GM10266 (cell line): ENCODE results near the gene JUN.

Source experiments
- DNase-seq: peaks from one replicate; pipeline ENCODE4 v3.0.0; 2012; ENCODE audit errors: extremely low spot score
- TF ChIP-seq, protein P1 (sequence below): IDR thresholded peaks from 2 replicates; pipeline ENCODE4 v1.5.1; 2012; ENCODE audit warnings: mild to moderate bottlenecking, low read depth; ENCODE audit not compliant: control insufficient read depth, insufficient read depth; ENCODE audit errors: missing control alignments

Gene JUN

DNA sequence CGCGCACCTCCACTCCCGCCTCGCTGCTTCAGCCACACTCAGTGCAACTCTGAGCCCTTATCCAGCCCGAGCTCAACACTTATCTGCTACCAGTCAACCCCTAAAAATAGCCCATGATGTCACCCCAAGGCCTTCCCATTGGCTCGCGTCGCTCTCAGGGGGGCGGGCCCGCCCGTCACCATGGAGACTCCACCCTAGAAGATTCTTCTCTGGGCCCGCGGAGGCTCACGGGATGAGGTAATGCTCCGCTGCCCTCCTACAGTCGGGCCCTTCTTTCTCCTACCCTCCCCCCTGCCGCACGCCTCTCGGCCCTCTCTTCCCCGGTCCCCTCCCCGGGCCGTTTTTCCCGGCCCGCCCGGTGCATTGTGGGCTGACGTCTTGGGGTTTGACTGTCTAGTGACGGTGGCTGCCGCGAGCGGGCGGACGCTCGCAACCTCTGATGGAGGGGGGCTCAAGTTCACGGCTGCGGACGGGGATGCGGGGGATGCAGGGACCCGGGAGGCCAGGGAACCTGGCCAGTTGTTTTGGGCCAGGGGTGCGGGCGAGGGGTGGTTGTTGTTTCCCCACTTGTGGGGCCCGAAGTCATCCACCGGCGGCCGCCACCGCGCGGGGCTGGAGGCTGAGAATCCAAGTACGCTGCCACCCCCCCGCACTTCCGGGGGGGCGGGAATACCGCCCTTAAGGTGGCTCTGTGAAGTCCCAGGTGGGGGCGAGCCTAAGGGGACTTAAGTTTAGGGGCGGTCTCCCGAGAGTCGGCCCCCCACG is at the start of gene JUN:
JUN (minus strand) TSS at position 55 of the 765 bp plus-strand sequence. CDS start 977 bp downstream, outside the sequence.
- TF ChIP-seq, protein P1, sequence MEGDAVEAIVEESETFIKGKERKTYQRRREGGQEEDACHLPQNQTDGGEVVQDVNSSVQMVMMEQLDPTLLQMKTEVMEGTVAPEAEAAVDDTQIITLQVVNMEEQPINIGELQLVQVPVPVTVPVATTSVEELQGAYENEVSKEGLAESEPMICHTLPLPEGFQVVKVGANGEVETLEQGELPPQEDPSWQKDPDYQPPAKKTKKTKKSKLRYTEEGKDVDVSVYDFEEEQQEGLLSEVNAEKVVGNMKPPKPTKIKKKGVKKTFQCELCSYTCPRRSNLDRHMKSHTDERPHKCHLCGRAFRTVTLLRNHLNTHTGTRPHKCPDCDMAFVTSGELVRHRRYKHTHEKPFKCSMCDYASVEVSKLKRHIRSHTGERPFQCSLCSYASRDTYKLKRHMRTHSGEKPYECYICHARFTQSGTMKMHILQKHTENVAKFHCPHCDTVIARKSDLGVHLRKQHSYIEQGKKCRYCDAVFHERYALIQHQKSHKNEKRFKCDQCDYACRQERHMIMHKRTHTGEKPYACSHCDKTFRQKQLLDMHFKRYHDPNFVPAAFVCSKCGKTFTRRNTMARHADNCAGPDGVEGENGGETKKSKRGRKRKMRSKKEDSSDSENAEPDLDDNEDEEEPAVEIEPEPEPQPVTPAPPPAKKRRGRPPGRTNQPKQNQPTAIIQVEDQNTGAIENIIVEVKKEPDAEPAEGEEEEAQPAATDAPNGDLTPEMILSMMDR = no peak
- DNase-seq = peak; percentile 98

DNA sequence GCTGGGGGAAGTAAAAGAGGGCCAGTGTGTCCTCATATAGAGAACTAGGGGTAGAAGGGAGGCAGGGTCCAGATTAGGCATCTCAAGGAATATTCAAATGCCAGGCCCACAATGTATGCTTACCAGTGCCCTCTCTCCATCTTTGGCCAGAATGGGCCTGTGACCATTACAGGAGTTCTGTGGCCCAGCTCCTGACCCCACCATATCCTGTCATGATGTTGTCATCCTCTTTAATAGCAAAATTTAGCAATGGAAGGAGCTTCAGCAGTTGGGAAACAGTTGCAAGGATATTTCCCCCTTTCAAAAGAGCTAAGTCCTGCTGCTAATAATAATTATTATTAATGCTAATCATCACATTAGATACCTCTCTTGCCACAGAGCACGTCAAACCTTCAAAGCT is 49.3 kb upstream of the JUN start:
- no peak for DNase-seq
- TF ChIP-seq, protein P1 = no peak

DNA sequence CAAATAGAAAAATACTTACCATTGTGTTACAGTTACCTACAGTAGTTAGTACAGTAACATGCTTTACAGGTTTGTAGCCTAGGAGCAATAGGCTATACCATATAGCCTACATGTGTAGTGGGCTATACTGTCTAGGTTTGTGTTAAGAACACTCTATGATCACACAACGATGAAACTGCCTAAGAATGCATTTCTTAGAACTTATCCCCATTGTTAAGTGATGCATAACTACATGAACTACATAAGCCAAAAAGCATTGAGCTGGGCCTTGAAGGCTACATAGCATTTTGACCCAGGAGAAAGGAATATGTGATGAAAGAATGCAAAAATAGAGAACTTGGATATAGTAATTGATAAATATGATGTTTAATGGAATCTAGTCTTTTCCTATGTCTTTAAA is 46.4 kb upstream of the JUN start:
- TF ChIP-seq, protein P1 = no peak
- no peak for DNase-seq

DNA sequence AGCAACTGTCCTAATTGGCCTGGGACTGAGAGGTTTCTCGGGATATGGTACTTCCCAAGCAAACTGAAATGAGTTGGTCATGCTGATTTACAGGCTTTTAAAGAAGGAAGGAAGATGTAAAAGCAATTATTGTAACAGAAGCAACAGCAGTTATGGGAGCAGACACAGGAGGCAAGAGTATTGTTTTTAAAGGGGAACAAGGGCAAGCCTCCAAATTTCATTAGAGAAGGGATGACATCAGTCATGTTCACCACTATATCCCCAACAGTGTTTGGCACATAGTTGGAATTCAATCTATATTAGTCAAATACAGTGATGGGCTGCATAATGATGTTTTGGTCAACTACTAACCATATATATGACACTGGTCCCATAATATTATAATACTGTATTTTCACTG is 46.0 kb upstream of the JUN start:
- no peak for DNase-seq
- TF ChIP-seq, protein P1 = no peak

DNA sequence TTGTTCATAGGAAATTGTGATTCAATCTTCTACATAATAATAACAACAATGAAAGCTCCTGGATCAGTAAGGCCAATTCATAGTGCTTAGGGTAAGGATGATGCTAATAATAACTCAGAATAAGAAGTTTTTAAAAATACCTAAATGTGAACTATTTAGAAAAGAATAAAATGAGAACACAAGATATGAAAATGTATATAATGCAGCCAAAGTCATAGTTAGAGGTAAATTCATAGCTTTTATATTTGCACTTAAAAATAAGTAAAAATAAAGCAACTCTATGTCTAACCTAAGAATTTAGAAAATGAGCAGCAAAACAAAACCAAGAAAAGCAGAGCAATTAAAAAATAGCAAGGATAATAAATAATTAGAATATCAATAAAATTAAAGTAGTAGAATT is 43.5 kb upstream of the JUN start:
- TF ChIP-seq, protein P1 = no peak
- no peak for DNase-seq

DNA sequence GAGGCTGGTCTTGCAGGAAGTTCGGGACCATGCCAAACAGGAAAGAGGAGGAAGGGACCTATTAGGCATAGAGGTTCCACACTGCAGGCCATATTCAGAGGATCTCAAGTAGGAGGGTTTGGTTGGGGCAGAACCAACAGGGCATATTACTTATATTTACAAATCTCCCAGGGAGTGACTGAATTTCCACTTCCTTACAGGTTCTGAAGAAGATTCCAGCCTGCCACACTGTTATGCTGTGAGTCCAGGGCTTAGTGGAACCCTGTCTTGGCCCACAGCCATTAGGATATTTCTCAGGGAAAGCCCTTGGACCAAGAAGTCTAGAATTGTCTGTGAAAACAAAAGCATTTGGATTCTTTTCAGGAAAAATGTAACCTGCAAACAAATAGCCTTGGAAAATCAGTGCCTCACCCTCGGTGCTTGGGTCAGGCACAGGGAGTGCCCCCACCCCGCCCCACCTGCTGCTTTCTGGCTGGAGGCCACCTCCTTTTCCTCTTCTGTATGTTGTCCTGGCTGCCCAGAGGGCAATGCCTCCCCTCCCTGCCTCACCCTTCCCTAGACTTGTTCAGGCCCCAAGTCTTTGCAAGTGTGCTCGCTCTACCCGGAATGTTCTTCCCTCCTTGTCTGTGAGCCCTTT is 41.0 kb upstream of the JUN start:
- TF ChIP-seq, protein P1 = no peak
- no peak for DNase-seq

DNA sequence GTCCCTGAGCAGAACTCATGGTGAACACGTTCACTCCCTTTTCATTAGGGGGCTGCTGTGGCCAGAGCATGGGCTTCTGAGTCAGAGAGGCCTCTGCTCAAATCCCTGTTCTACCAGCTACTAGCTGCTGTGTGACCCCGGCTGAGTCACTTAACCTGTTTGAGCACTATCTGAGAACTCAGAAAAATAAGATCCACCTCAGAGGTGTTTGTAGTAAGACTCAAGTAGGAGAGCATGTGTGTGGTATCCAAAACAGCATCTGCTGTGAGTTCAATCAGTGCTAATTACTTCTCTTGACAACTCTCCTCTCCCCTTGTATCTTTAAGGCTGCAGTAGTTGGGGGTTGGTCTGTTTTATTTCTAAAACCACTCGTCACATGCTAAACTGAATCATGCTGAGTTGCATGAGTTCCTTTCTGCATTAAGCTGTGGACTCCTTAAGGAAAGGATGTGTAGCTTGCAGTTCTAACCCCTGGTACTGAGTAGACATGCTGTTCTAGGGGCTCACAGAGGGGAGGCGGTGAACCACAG is 39.7 kb upstream of the JUN start:
- TF ChIP-seq, protein P1 = no peak
- no peak for DNase-seq
